D721Med (cell line): ENCODE results near the gene NR1I3.
"Not testable (repeated sequence)": the region's sequence is repeated elsewhere in the genome, so short reads cannot be mapped to it uniquely, and the experiment has no call there.

Source experiments
- DNase-seq: peaks from one replicate; pipeline ENCODE4 v3.0.0; 2011; ENCODE audit warnings: low spot score; ENCODE audit not compliant: insufficient read length
- FAIRE-seq: peaks from 2 replicates; lab custom pipeline; 2011; peaks lifted over from hg19 to GRCh38; lab: Jason Lieb, UNC
- TF ChIP-seq, protein P1 (sequence below): IDR thresholded peaks from 2 replicates; pipeline ENCODE4 v1.5.1; 2012; ENCODE audit warnings: mild to moderate bottlenecking, control low read depth; ENCODE audit not compliant: insufficient read depth; ENCODE audit errors: missing control alignments

NR1I3 gene

DNA sequence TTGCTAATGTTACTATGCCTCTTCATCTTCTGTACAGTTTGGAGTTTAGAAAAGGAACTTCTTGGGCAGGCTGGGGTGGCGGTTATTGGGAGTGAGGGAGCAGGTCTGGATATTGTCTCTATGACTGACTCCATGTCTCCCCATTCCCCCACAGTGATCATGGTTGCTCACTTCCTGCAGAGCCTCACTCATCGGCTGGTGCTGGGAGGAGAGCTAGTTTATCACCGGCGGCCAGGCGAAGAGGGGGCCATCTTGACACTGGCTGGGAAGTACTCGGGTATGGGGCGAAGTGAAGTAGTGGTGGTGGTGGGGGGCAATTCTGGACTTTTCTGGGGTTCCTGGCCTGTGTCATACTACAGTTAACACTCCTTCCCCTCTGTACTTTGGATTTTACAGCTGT lies 10.0 kb downstream of the NR1I3 start:
- DNase-seq (no peak), FAIRE-seq (no peak)
- TF ChIP-seq, protein P1, sequence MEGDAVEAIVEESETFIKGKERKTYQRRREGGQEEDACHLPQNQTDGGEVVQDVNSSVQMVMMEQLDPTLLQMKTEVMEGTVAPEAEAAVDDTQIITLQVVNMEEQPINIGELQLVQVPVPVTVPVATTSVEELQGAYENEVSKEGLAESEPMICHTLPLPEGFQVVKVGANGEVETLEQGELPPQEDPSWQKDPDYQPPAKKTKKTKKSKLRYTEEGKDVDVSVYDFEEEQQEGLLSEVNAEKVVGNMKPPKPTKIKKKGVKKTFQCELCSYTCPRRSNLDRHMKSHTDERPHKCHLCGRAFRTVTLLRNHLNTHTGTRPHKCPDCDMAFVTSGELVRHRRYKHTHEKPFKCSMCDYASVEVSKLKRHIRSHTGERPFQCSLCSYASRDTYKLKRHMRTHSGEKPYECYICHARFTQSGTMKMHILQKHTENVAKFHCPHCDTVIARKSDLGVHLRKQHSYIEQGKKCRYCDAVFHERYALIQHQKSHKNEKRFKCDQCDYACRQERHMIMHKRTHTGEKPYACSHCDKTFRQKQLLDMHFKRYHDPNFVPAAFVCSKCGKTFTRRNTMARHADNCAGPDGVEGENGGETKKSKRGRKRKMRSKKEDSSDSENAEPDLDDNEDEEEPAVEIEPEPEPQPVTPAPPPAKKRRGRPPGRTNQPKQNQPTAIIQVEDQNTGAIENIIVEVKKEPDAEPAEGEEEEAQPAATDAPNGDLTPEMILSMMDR, result no peak

DNA sequence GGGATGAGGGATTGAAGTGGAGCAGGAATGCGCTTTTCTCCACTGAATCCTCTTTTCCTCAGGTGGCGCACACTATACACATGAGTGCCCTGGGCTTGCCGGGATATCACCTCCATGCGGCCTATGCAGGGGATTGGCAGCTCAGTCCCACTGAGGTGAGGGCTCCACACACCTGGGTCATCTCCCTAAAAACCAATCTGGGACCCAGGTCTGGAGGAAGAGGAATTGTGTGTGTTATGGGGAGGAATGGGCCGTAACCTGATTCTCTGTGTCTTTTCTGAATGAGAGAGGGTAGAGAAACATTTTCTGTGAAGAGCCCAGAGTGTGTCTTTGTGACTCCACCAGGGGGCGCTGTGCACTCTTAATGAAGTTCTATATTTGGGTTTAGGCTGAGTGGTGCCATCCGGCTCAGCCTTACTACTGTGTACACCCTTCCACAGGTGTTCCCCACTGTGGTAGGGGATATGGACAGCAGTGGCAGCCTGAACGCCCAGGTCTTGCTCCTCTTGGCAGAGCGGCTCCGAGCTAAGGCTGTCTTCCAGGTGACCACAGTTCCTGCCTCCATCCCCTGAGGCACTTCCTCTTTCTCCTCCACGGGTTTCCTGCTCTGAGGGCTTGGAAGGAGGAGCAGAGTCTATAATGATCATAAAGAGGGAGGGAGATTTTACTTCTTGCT lies 10.7 kb downstream of the NR1I3 start:
- peak; percentile 63 for DNase-seq
- no peak for FAIRE-seq
- TF ChIP-seq, protein P1, result peak; percentile 96

DNA sequence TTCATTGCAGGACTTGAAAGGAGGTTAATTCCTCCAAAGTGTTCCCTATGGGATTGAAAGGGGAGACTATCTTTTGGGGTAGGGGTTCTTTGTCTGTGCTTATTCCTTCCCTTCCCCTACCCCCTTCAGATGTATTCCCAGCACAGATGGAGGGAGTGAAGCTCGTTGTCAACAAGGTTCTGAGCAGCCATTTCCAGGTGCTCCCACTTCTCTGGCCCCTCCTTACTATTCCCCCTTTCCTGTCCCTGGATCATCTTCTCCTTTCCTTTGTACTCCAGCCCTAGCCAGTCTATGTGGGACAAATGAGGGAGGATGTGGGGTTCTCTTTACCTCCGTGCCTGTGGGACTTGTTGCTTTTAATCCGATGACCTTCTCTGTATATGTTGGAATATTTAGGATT lies 11.2 kb downstream of the NR1I3 start:
- DNase-seq (no peak), FAIRE-seq (no peak)
- TF ChIP-seq, protein P1, result no peak

DNA sequence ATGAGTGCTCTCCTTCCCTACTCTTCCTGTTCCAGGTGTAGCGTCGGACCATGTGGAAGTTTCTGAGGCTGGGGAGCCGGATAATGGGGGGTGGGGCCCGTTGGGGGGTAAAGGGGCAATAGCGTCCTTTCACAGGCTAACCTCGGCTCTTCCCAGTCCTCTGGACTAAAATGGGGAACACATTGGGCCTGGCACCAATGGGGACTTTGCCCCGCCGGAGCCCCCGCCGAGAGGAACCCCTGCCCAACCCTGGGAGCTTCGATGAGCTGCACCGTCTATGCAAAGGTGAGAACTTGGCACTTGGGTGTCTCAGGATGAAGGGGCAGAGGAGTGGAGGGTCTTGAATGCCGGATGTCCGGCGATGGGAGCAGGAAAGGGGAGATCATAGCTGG lies 11.7 kb downstream of the NR1I3 start:
- TF ChIP-seq, protein P1, result no peak
- FAIRE-seq, result no peak
- no peak for DNase-seq

DNA sequence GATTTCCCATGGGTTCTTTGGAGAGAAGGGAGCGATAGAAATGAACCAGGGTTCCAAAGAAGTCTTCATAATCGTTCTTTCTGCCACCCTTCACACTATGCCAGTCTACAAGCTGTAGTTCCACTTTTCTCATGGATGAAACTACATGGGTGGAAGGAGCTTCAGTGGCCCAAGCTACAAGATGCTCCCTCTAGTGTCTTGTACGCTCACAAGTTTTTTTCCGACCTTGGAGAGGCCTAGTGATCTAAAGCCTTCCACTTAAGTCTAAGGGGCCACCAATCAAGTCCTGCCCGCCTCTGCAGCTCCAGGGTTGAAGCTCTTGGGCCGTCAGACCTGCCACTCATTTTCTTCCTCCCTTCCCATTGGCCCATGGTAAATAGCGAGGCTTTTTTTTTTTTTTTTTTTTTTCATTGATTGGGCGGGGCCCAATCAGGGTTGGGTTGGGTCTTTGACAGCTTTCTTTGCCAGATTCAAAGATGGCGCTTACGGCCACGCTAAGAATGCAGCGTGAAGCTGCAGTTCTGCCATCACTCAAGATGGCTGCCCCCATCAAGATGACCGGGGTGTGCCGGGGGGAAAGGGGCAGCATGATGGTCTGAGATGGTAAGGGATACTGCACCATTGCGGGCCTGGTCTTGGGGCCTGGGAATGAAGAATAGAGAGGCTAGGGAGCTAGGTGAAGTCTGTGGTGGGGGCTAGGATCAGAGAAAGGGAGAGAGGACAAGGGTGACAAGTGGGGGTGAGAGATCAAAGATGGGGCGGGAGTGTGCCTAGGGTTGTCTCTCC lies 12.3 kb downstream of the NR1I3 start, which contains the start of gene TOMM40L:
TOMM40L (plus strand) TSS at position 527 of the 786 bp plus-strand sequence. CDS start 430 bp downstream, outside the sequence.
- DNase-seq, result peak; percentile 87
- FAIRE-seq, result peak; percentile 94
- TF ChIP-seq, protein P1, result peak; percentile 84

DNA sequence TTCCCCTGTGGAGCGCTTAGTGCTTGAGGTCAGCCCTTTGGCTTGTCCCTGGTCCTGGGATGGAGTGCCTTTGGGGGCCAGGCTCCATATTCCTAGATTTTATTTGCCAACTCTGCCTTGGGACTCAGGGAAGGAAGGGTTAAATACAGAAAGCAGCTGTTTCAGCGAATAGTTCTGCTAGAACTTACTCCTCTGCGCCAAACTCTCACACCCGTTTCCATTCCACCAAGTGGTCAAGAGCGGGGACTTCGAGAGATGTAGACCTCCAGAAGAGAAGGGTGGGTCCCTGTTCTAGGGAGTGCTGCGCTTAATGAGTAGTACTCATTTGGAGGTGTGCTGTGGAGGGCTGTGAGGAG lies 12.8 kb downstream of the NR1I3 start:
- TF ChIP-seq, protein P1, result no peak
- DNase-seq (no peak), FAIRE-seq (no peak)

DNA sequence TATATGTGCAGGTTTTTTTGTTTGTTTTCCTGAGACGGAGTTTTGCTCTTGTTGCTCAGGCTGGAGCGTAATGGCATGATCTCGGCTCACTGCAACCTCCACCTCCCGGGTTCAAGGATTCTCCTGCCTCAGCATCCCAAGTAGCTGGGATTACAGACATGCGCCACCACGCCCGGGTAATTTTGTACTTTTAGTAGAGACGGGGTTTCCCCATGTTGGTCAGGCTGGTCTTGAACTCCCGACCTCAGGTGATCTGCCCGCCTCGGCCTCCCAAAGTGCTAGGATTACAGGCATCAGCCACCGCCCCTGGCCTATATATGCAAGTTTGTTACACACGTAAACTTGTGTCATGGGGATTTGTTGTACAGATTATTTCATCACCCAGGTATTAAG lies 13.3 kb downstream of the NR1I3 start:
- FAIRE-seq, DNase-seq: not testable (repeated sequence)
